Osteocyte (in vitro differentiated cells): ENCODE measurements around the gene IL12RB1. TPM values are rescaled to one million over a fixed set of nuclear protein-coding genes. Genes with fewer than 3 reads are reported as not detected.

Experiments
- DNase-seq: peaks from one replicate; pipeline ENCODE4 v3.0.0; 2021; ENCODE audit warnings: mixed read lengths; ENCODE audit not compliant: unreplicated experiment; ENCODE audit errors: extremely low spot score
- H3K27ac Mint-ChIP-seq: one replicate; pipeline ENCODE4 v1.8.0; 2021; ENCODE audit warnings: mild to moderate bottlenecking, mixed read lengths; ENCODE audit not compliant: unreplicated experiment
- H3K27me3 Mint-ChIP-seq: one replicate; pipeline ENCODE4 v1.8.0; 2021; ENCODE audit warnings: mixed read lengths; ENCODE audit not compliant: unreplicated experiment
- H3K36me3 Mint-ChIP-seq: one replicate; pipeline ENCODE4 v1.8.0; 2021; ENCODE audit warnings: mixed read lengths; ENCODE audit not compliant: unreplicated experiment
- H3K4me1 Mint-ChIP-seq: one replicate; pipeline ENCODE4 v1.8.0; 2021; ENCODE audit warnings: mixed read lengths; ENCODE audit not compliant: unreplicated experiment
- H3K4me3 Mint-ChIP-seq: one replicate; pipeline ENCODE4 v1.8.0; 2021; ENCODE audit warnings: mild to moderate bottlenecking, moderate library complexity, mixed read lengths; ENCODE audit not compliant: unreplicated experiment
- H3K9me3 Mint-ChIP-seq: one replicate; pipeline ENCODE4 v1.8.0; 2021; ENCODE audit warnings: mixed read lengths; ENCODE audit not compliant: unreplicated experiment
- CTCF ChIP-seq: fragments of 200-600 bp; sonication (generic); IDR thresholded peaks from 2 replicates; pipeline ENCODE4 v1.5.0; 2021; ENCODE audit warnings: antibody characterized with exemption, mild to moderate bottlenecking, moderate library complexity
- total RNA-seq: library from RNA; stranded (reverse); gene quantifications from 2 replicates; pipeline ENCODE4 v1.2.1, GENCODE V29; 2021

The IL12RB1 gene
- total RNA-seq, 1 donor from 2014 or later: 0.51 TPM

GRCh38 chr19:18027151-18027550, 59.6 kb downstream of the IL12RB1 start:
- H3K9me3 Mint-ChIP-seq: no peaks in the 10 kb centered on the region
- peaks cover 30% of the 10 kb centered on the region for H3K4me1 Mint-ChIP-seq
- no peak for TF ChIP-seq CTCF
- DNase-seq: no peak
- H3K4me3 Mint-ChIP-seq: no peak overlapping the region
- no peak overlapping the region for H3K27ac Mint-ChIP-seq
- H3K27me3 Mint-ChIP-seq: no peaks in the 10 kb centered on the region
- no peaks in the 10 kb centered on the region for H3K36me3 Mint-ChIP-seq

GRCh38 chr19:18023622-18024251, 63.0 kb downstream of the IL12RB1 start:
- Mint-ChIP-seq H3K4me3 (no peak overlapping the region), H3K4me1 (peaks cover 52% of the 10 kb centered on the region), H3K36me3 (no peaks in the 10 kb centered on the region), H3K27me3 (no peaks in the 10 kb centered on the region), H3K27ac (peak overlapping the region; percentile 65), H3K9me3 (no peaks in the 10 kb centered on the region)
- DNase-seq: no peak
- no peak for TF ChIP-seq CTCF

GRCh38 chr19:18021121-18021755, 65.5 kb downstream of the IL12RB1 start:
- Mint-ChIP-seq H3K36me3 (no peaks in the 10 kb centered on the region), H3K4me3 (peak overlapping the region; percentile 30), H3K27me3 (no peaks in the 10 kb centered on the region), H3K4me1 (peaks cover 67% of the 10 kb centered on the region), H3K27ac (peak overlapping the region; percentile 94), H3K9me3 (no peaks in the 10 kb centered on the region)
- TF ChIP-seq CTCF: no peak
- DNase-seq: peak; percentile 90

GRCh38 chr19:18020212-18021085, 66.3 kb downstream of the IL12RB1 start:
- peak overlapping the region; percentile 51 for H3K4me3 Mint-ChIP-seq
- TF ChIP-seq CTCF: peak; percentile 7
- H3K9me3 Mint-ChIP-seq: no peaks in the 10 kb centered on the region
- DNase-seq: no peak
- H3K4me1 Mint-ChIP-seq: peaks cover 72% of the 10 kb centered on the region
- H3K27ac Mint-ChIP-seq: peak overlapping the region; percentile 98
- peaks cover 2% of the 10 kb centered on the region for H3K36me3 Mint-ChIP-seq
- no peaks in the 10 kb centered on the region for H3K27me3 Mint-ChIP-seq
